ENCODE results near the gene IPCEF1. TPM values are rescaled to one million over a fixed set of nuclear protein-coding genes. Genes with fewer than 3 reads are reported as not detected.

The IPCEF1 gene
- total RNA-seq, 1 experiment from 2014 or later, result 0.28 TPM

DNA sequence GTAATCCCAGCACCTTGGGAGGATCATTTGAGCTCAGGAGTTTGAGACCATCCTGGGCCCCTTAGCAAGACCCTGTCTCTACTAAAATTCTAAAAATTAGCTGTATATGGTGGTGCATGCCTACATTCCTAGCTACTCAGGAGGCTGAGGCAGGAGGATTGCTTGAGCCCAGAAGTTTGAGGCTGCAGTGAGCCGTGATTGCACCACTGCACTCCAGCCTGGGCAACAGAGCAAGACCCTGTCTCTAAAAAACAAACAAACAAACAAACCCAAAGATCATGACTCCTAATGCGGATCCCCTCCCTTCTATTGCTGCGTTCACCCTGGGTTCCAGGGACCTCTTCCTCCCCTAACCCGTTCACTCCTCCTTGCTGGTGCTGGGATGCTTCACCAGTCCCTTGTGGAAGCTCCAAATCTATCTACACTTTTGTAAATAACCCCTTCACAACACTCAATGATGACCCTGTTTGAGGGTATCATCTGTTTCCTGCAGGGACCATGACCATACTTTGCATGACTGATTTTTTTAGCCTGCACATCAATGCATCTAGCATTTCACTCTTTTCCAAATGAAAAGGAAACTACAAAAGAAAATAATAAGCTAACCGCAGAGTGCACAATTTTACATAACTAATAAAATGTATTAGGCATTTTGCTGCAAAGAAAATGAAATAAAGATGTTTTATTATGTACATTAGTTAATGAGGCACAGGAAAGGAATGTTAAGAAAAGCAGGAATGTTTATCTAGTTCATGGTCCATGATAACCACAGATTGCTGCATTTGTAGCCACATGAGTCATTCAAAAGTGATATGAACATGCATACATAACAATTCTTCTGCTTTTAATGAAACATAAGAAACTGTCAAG lies 30.5 kb upstream of the IPCEF1 start:
- in situ Hi-C loops (cut with HindIII; ENCODE audit: low pct_unique_long_range_greater_than_20kb, low sequenced_read_pairs), result no loop called here
- ChIA-PET CTCF (no interaction called here), POLR2A (interaction anchor here (0.7 kb wide), 1 partner anchor 37 kb away, joined by 5 read pairs; no protein-coding TSS in a partner anchor)
- TF ChIP-seq TCF7L2 (IDR thresholded peaks at IDR 0.05; ENCODE audit: low read depth, low read length), result peak; percentile 91
- TF ChIP-seq, protein P1, sequence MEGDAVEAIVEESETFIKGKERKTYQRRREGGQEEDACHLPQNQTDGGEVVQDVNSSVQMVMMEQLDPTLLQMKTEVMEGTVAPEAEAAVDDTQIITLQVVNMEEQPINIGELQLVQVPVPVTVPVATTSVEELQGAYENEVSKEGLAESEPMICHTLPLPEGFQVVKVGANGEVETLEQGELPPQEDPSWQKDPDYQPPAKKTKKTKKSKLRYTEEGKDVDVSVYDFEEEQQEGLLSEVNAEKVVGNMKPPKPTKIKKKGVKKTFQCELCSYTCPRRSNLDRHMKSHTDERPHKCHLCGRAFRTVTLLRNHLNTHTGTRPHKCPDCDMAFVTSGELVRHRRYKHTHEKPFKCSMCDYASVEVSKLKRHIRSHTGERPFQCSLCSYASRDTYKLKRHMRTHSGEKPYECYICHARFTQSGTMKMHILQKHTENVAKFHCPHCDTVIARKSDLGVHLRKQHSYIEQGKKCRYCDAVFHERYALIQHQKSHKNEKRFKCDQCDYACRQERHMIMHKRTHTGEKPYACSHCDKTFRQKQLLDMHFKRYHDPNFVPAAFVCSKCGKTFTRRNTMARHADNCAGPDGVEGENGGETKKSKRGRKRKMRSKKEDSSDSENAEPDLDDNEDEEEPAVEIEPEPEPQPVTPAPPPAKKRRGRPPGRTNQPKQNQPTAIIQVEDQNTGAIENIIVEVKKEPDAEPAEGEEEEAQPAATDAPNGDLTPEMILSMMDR (IDR thresholded peaks at IDR 0.05), result no peak
- no peak for TF ChIP-seq SIN3A (IDR thresholded peaks at IDR 0.05; ENCODE audit: borderline replicate concordance, insufficient read depth, low read depth, low read length)
- TF ChIP-seq, protein P2, sequence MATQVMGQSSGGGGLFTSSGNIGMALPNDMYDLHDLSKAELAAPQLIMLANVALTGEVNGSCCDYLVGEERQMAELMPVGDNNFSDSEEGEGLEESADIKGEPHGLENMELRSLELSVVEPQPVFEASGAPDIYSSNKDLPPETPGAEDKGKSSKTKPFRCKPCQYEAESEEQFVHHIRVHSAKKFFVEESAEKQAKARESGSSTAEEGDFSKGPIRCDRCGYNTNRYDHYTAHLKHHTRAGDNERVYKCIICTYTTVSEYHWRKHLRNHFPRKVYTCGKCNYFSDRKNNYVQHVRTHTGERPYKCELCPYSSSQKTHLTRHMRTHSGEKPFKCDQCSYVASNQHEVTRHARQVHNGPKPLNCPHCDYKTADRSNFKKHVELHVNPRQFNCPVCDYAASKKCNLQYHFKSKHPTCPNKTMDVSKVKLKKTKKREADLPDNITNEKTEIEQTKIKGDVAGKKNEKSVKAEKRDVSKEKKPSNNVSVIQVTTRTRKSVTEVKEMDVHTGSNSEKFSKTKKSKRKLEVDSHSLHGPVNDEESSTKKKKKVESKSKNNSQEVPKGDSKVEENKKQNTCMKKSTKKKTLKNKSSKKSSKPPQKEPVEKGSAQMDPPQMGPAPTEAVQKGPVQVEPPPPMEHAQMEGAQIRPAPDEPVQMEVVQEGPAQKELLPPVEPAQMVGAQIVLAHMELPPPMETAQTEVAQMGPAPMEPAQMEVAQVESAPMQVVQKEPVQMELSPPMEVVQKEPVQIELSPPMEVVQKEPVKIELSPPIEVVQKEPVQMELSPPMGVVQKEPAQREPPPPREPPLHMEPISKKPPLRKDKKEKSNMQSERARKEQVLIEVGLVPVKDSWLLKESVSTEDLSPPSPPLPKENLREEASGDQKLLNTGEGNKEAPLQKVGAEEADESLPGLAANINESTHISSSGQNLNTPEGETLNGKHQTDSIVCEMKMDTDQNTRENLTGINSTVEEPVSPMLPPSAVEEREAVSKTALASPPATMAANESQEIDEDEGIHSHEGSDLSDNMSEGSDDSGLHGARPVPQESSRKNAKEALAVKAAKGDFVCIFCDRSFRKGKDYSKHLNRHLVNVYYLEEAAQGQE (IDR thresholded peaks at IDR 0.05; ENCODE audit: insufficient read depth in 1 of 2, low read depth in 2 of 2, low read length in 1 of 2), result no peak
- 0 out of 2 replicates have a peak, but pooled peaks have one; percentile 42 for TF ChIP-seq POLR2AphosphoS5 (IDR thresholded peaks at IDR 0.05; ENCODE audit: low read depth, low read length)
- Histone ChIP-seq H3K27ac (ENCODE audit: low read length) (peak overlapping the region; percentile 52; the same call in 1 of the 2 replicates), H3K27me3 (ENCODE audit: control insufficient read depth, insufficient read depth, low read length) (no peaks in the 10 kb centered on the region), H3K9me3 (ENCODE audit: control insufficient read depth, insufficient read depth, low read depth, low read length) (peaks cover 6% of the 10 kb centered on the region; the same call in 1 of the 2 replicates), H3K4me3 (ENCODE audit: low read depth in 2 of 2, low read length in 2 of 2) (no peak overlapping the region), H3K4me1 (ENCODE audit: control insufficient read depth, insufficient read depth, low read length) (peaks cover 7% of the 10 kb centered on the region; the same call in 1 of the 2 replicates), H3K36me3 (ENCODE audit: control insufficient read depth, insufficient read depth, low read length) (no peaks in the 10 kb centered on the region)
- no peak for DNase-seq (ENCODE audit: low read depth, low spot score)
- ATAC-seq, result peak; percentile 89
- intact Hi-C loops (cut with micrococcal nuclease; ENCODE audit: unreplicated experiment), result no loop called here
- no TSS peak for BruUV-seq (replicated peaks)

- ATAC-seq (no peak), DNase-seq (ENCODE audit: low read depth, low spot score) (no peak)
- POLR2A ChIA-PET, result interaction anchor here (0.7 kb wide), 1 partner anchor 407 kb away, joined by 3 read pairs; no protein-coding TSS in a partner anchor
- H3K27me3 ChIP-seq (ENCODE audit: control insufficient read depth, insufficient read depth, low read length), result no peaks in the 10 kb centered on the region
- H3K4me1 ChIP-seq (ENCODE audit: control insufficient read depth, insufficient read depth, low read length), result peaks cover 7% of the 10 kb centered on the region; the same call in 1 of the 2 replicates
- H3K27ac ChIP-seq (ENCODE audit: low read length), result peak overlapping the region; percentile 53; the same call in 1 of the 2 replicates
- peaks cover 4% of the 10 kb centered on the region; the same call in 1 of the 2 replicates for H3K9me3 ChIP-seq (ENCODE audit: control insufficient read depth, insufficient read depth, low read depth, low read length)
- TF ChIP-seq POLR2AphosphoS5 (IDR thresholded peaks at IDR 0.05; ENCODE audit: low read depth, low read length) (no peak), TCF7L2 (IDR thresholded peaks at IDR 0.05; ENCODE audit: low read depth, low read length) (no peak), SIN3A (IDR thresholded peaks at IDR 0.05; ENCODE audit: borderline replicate concordance, insufficient read depth, low read depth, low read length) (no peak)
- TF ChIP-seq, protein P1 (IDR thresholded peaks at IDR 0.05), result no peak
- TF ChIP-seq, protein P2 (IDR thresholded peaks at IDR 0.05; ENCODE audit: insufficient read depth in 1 of 2, low read depth in 2 of 2, low read length in 1 of 2), result no peak
- H3K4me3 ChIP-seq (ENCODE audit: low read depth in 2 of 2, low read length in 2 of 2), result no peak overlapping the region
- CTCF ChIA-PET, result no interaction called here
- H3K36me3 ChIP-seq (ENCODE audit: control insufficient read depth, insufficient read depth, low read length), result no peaks in the 10 kb centered on the region
- intact Hi-C loops (cut with micrococcal nuclease; ENCODE audit: unreplicated experiment) (no loop called here), in situ Hi-C loops (cut with HindIII; ENCODE audit: low pct_unique_long_range_greater_than_20kb, low sequenced_read_pairs) (no loop called here)
- BruUV-seq (replicated peaks), result no TSS peak
Measured at GRCh38 chr6:154384191-154384590, 27.6 kb upstream of the IPCEF1 start.
